NK-92 treated with Interleukin-12 subunit alpha and Interleukin-12 subunit beta, amount 100 ng/mL, for 24 hours (cell line): Measurements from ENCODE around the gene SIK2.

Experiments used
- DNase-seq: peaks from one replicate; lab custom pipeline; 2025; lab: John Stamatoyannopoulos, UW

Gene SIK2

GRCh38 chr11:111729831-111730311 is 127.6 kb downstream of the SIK2 start:
- no peak for DNase-seq

GRCh38 chr11:111730871-111731591 is 128.8 kb downstream of the SIK2 start:
- DNase-seq = no peak

- no peak for DNase-seq
Measured at GRCh38 chr11:111731821-111732220, 129.6 kb downstream of the SIK2 start.

- DNase-seq = no peak
Measured at GRCh38 chr11:111733016-111733415, 130.8 kb downstream of the SIK2 start.

- no peak for DNase-seq
Measured at GRCh38 chr11:111733611-111734088, 131.4 kb downstream of the SIK2 start.

GRCh38 chr11:111734101-111734953 is 132.1 kb downstream of the SIK2 start:
- DNase-seq = no peak

GRCh38 chr11:111734954-111735261 is 132.7 kb downstream of the SIK2 start:
- DNase-seq = no peak

- no peak for DNase-seq
Measured at GRCh38 chr11:111735262-111736116, 133.2 kb downstream of the SIK2 start.

GRCh38 chr11:111736181-111736590 is 133.9 kb downstream of the SIK2 start:
- no peak for DNase-seq

- no peak for DNase-seq
Measured at GRCh38 chr11:111736621-111737443, 134.6 kb downstream of the SIK2 start.

GRCh38 chr11:111737444-111738210 is 135.4 kb downstream of the SIK2 start:
- no peak for DNase-seq

- DNase-seq = no peak
Measured at GRCh38 chr11:111739299-111739698, 137.1 kb downstream of the SIK2 start.

- no peak for DNase-seq
Measured at GRCh38 chr11:111741751-111742150, 139.5 kb downstream of the SIK2 start.

- DNase-seq = no peak
Measured at GRCh38 chr11:111743700-111744099, 141.5 kb downstream of the SIK2 start.

GRCh38 chr11:111745719-111746504 is 143.7 kb downstream of the SIK2 start:
- DNase-seq = no peak

GRCh38 chr11:111748035-111748804 is 146.0 kb downstream of the SIK2 start:
- no peak for DNase-seq

GRCh38 chr11:111749646-111750045 is 147.4 kb downstream of the SIK2 start:
- DNase-seq = no peak

- DNase-seq = no peak
Measured at GRCh38 chr11:111756097-111756496, 153.8 kb downstream of the SIK2 start.

GRCh38 chr11:111759376-111759775 is 157.1 kb downstream of the SIK2 start:
- DNase-seq = no peak
